Neural crest cell (in vitro differentiated cells): Measurements from ENCODE around the gene ENGASE. TPM values are rescaled to one million over a fixed set of nuclear protein-coding genes. Genes with fewer than 3 reads are reported as not detected.

Experiments
- DNase-seq: peaks from one replicate; pipeline ENCODE4 v3.0.0; 2021; ENCODE audit warnings: low read depth, mixed read lengths, low spot score
- H3K27ac Mint-ChIP-seq: one replicate; pipeline ENCODE4 v1.8.0; 2021; ENCODE audit warnings: mild to moderate bottlenecking, mixed read lengths; ENCODE audit not compliant: unreplicated experiment
- H3K27me3 Mint-ChIP-seq: 2 replicates; pipeline ENCODE4 v1.8.0; 2021; ENCODE audit warnings: low read depth, mild to moderate bottlenecking, mixed read lengths
- H3K36me3 Mint-ChIP-seq: 2 replicates; pipeline ENCODE4 v1.8.0; 2021; ENCODE audit warnings: low read depth, mild to moderate bottlenecking, mixed read lengths
- H3K4me1 Mint-ChIP-seq: 2 replicates; pipeline ENCODE4 v1.8.0; 2021; ENCODE audit warnings: mixed read lengths
- H3K4me3 Mint-ChIP-seq: one replicate; pipeline ENCODE4 v1.8.0; 2021; ENCODE audit warnings: mild to moderate bottlenecking, mixed read lengths
- H3K9me3 Mint-ChIP-seq: 2 replicates; pipeline ENCODE4 v1.8.0; 2021; ENCODE audit warnings: mixed read lengths
- total RNA-seq: library from RNA; stranded (reverse); gene quantifications from 2 replicates; pipeline ENCODE4 v1.2.1, GENCODE V29; 2021
- TF ChIP-seq, protein P1 (sequence below): fragments of 200-600 bp; sonication (generic); conservative IDR thresholded peaks from 2 replicates; pipeline ENCODE4 v1.5.0; 2021; ENCODE audit warnings: antibody characterized with exemption, mild to moderate bottlenecking

ENGASE gene
- total RNA-seq, 1 donor from 2014 or later: 52.6 TPM

DNA sequence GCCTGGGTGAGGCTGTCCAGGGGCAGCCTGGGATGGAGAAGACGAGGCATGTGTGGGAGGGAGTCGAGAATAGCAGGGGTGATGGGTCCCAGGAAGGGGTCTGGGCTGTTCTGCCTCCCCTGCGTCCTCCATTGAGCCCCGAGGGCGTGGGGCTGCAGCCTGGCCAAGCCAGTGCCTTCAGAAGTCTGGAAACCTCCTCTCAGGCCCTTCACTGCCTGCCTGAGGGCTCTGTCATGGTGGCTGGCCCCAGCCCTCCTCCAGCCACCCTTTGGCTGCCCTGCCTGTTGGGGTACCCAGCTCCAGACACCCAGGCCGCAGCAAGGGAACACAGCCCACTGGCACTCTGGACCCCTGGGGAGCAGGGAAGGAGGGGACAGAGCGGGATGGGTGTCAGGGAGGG lies 27.6 kb downstream of the ENGASE start:
- Mint-ChIP-seq H3K36me3 (no peaks in the 10 kb centered on the region), H3K27me3 (no peaks in the 10 kb centered on the region), H3K4me3 (no peak overlapping the region), H3K4me1 (no peaks in the 10 kb centered on the region), H3K27ac (no peak overlapping the region), H3K9me3 (no peaks in the 10 kb centered on the region)
- TF ChIP-seq, protein P1, sequence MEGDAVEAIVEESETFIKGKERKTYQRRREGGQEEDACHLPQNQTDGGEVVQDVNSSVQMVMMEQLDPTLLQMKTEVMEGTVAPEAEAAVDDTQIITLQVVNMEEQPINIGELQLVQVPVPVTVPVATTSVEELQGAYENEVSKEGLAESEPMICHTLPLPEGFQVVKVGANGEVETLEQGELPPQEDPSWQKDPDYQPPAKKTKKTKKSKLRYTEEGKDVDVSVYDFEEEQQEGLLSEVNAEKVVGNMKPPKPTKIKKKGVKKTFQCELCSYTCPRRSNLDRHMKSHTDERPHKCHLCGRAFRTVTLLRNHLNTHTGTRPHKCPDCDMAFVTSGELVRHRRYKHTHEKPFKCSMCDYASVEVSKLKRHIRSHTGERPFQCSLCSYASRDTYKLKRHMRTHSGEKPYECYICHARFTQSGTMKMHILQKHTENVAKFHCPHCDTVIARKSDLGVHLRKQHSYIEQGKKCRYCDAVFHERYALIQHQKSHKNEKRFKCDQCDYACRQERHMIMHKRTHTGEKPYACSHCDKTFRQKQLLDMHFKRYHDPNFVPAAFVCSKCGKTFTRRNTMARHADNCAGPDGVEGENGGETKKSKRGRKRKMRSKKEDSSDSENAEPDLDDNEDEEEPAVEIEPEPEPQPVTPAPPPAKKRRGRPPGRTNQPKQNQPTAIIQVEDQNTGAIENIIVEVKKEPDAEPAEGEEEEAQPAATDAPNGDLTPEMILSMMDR: no peak
- DNase-seq: no peak

DNA sequence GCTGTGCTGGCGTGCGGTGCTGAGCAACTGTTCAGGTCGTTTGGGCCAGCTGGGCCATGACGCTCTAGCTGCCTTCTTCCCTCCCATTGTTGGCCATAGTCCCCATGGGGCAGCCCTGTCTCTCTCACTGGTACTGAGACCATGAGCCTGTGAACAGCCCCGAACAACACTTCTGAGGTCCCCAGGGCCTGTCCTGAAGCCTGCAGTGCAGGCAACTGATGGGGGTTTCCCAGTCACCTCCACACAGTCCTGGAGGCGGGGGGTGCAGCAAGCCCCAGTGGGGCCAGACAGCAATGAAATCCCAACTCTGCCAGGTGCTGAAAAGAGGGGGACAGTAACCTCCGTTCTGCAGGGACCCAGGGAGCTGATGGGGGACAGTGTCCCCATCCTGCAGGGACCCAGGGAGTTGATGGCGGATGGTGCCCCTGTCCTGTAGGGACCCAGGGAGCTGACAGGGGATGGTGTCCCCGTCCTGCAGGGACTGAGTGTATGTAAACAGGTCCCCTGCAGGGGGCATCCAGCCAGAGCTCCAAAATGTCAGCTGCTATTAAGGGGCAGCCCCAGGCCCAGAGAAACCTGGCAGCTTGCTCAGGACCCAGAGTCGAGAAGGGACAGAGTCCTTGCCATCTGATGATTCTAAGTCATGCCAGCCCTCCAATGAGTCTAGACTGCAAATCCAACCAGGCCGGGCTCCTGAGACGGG lies 30.4 kb downstream of the ENGASE start:
- peaks cover 3% of the 10 kb centered on the region for H3K27me3 Mint-ChIP-seq
- TF ChIP-seq, protein P1: no peak
- no peaks in the 10 kb centered on the region for H3K9me3 Mint-ChIP-seq
- no peak overlapping the region for H3K27ac Mint-ChIP-seq
- DNase-seq: no peak
- no peaks in the 10 kb centered on the region for H3K4me1 Mint-ChIP-seq
- no peaks in the 10 kb centered on the region for H3K36me3 Mint-ChIP-seq
- no peak overlapping the region for H3K4me3 Mint-ChIP-seq

DNA sequence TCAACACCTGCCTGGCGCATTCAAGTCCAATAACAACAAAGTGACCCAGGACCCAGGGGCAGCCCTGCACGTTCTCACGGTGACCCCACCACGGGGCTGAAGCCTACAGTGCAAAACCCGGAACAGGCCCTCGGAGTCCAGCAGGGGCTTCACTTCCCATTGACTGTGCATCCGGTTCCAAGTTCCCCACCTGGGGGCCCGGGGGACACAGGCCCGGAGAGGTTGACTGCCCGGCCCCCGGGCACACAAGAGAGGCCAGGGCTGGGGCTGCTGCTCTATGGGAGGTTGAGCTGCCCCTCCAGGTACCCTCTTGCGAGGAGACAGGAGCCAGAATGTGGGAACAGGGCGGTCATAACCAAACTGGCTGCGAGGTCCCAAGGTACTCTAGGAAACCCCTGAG lies 31.3 kb downstream of the ENGASE start:
- Mint-ChIP-seq H3K4me3 (no peak overlapping the region), H3K27ac (no peak overlapping the region), H3K4me1 (no peaks in the 10 kb centered on the region), H3K36me3 (no peaks in the 10 kb centered on the region), H3K9me3 (no peaks in the 10 kb centered on the region), H3K27me3 (peaks cover 3% of the 10 kb centered on the region)
- no peak for DNase-seq
- TF ChIP-seq, protein P1: no peak

DNA sequence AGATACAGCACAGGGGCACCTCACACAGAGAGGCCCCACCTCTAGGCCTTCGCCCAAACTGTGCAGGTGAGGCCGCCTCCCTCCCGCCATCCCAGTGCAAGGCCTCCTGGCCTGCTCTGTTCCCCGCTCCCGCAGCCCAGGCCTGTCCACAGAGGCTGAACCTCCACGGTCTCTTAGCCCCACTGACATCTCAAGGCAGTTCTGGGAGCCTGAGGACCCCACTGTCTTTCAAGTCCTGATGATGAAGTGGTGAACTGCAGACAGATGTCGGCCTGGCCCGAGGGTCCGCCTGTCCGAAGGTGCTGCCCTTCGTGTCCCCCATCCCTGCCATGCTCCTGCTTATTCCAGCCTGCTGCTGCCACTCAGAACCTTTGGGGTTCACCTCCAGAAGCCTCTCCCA lies 32.3 kb downstream of the ENGASE start:
- TF ChIP-seq, protein P1: no peak

DNA sequence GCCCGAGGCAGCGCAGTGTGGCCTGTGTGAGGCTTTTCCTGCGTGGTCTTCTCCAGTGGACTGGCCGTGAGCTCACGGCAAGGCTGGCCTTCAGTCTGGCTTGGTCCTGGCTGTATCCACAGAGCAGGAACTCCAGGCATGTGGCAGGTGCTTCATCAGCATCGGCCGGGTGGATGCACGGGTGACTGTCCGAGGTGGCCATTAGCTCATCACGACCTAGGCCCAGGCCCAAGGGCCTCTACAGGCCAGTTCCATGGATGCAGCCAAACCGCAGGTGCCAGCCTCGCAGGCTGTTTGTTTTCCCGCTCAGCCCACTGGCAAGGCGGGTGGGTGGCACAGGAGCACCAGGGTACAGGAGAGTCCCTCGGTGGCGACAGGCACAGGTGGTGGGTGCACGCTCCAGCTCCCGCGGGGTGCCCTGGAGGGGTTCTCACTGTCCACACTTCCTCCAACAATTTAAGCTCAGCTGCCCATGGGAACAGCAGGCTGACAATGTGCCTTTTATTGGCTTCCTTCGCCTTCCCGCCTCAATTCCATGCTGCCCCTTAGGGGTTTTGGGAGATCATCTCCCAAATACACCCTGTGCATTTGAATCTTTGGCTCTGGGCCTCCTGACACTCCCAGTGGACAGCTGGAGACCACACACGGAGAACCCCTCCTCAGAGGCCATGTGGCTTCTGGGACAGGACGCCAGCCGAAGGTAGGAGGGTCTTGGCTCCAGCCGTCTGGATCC lies 33.0 kb downstream of the ENGASE start:
- Mint-ChIP-seq H3K27me3 (peaks cover 3% of the 10 kb centered on the region), H3K4me1 (no peaks in the 10 kb centered on the region), H3K4me3 (no peak overlapping the region), H3K9me3 (no peaks in the 10 kb centered on the region), H3K27ac (no peak overlapping the region), H3K36me3 (no peaks in the 10 kb centered on the region)
- DNase-seq: no peak
- TF ChIP-seq, protein P1: no peak

More for the DNA sequence above, 32.3 kb downstream of the ENGASE start:
- peaks cover 3% of the 10 kb centered on the region for H3K27me3 Mint-ChIP-seq
- DNase-seq: no peak
- no peak overlapping the region for H3K4me3 Mint-ChIP-seq
- H3K36me3 Mint-ChIP-seq: no peaks in the 10 kb centered on the region
- H3K4me1 Mint-ChIP-seq: no peaks in the 10 kb centered on the region
- no peaks in the 10 kb centered on the region for H3K9me3 Mint-ChIP-seq
- no peak overlapping the region for H3K27ac Mint-ChIP-seq
